ENCODE data around the gene PDGFD. TPM values are rescaled to one million over a fixed set of nuclear protein-coding genes. Genes with fewer than 3 reads are reported as not detected.

The PDGFD gene
- not detected in 2 replicates for total RNA-seq (2014; rRNA removed; shearing (Covaris generic))

DNA sequence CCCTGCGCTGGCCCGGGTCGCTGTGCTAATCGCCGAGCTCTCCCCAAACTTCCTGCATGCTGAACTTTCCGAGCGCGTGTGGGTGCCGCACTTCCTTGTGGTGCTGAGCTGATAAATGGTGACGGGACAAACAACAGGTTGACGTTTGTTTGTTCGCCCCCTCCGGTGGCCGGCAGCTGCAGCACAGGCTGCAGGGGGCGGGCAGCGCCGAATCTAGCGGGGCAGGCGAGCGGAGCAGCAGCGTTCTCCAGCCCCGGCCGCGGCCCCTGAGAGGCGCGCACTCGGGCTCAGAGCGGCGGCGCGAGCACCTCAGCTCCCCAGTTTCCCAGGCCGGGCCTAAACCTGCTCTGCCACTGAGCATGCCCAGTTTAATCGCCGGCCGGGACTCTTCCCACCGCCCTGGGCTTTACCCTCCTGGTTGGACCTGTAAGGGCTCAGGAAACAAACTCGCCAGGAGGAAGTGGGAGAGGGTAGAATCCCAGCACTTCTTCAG lies at the start of gene PDGFD:
Gene PDGFD (minus strand): TSS at position 120 of the 493 bp plus-strand sequence.
- DNase-seq (ENCODE audit: low read depth) = peak; percentile 8

DNA sequence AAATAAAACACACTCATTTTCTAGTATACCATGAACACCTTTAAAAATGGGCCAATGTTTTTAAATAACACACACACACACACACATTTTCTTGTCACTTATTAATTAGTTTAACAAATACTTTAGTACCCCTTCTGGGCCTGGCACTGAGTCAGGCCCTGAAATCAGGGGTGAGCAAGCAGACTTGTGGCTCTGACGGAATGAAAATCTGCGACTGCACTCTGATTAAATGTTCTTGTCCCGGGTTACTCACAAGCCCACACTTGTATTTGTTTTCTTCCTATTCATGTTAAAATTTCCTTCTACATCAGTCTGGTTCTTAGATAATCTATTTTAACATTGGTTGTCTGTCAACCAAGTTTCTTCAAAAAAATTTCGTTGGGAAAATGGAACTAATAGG lies 43.0 kb upstream of the PDGFD start:
- no peak for DNase-seq (ENCODE audit: low read depth)

DNA sequence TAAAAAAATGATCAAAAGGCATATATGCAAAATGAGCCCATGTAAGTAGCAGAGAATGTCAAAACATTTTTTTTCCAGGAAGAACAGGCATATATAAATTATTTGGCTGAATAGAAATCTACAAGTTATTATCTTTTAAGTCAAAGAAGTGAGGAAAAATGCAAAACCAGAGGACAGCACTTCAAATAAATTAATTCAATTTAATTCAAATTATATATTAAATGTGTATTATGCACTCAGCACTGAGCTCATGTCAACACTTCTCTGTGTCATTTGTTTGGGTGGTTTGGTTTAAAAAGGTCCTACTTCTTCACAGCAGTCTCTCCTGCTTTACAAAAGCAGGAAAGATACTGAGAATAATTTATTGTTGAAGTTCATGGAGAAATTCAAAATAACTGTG lies 41.9 kb upstream of the PDGFD start:
- DNase-seq (ENCODE audit: low read depth) = no peak

- no peak for DNase-seq (ENCODE audit: low read depth)
Measured at GRCh38 chr11:104200688-104201087, 36.7 kb upstream of the PDGFD start.

DNA sequence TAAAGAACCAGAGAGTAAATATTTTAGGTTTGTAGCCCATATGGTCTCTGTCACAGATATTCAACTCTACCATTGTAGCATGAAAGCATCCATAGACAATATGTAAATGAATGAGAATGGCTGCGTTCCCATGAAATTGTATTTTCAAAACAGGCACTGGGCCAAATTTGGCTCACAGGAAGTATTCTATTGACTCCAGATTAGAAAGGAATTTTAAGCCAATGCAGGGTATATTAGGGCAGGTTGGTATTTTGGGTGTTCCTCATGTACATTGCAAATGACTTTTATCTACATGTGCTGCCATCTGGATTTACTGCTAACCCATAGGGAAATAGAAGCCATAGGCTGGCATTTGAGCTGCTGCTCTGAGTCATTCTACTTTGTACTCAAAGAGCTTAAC lies 35.1 kb upstream of the PDGFD start:
- DNase-seq (ENCODE audit: low read depth) = no peak

DNA sequence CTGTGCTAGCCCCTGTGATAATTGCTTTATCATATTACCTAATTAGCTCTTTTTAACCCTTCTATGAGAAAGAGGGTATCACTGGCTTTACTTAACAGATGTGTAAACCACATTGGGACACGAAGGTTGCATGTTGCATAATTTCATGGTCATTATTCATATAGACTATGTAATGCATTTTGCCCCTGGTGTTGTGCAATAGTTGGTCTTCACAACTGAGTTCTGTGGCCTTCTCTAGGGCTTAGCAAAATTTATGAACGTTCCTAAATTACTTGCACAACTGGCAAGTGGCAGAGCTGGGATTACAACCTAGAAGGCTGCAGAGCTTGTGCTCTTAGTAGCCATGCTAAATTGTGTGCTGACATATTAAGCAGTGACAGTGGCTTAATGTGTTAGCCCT lies 34.6 kb upstream of the PDGFD start:
- no peak for DNase-seq (ENCODE audit: low read depth)

- no peak for DNase-seq (ENCODE audit: low read depth)
Measured at GRCh38 chr11:104191124-104191523, 27.2 kb upstream of the PDGFD start.

DNA sequence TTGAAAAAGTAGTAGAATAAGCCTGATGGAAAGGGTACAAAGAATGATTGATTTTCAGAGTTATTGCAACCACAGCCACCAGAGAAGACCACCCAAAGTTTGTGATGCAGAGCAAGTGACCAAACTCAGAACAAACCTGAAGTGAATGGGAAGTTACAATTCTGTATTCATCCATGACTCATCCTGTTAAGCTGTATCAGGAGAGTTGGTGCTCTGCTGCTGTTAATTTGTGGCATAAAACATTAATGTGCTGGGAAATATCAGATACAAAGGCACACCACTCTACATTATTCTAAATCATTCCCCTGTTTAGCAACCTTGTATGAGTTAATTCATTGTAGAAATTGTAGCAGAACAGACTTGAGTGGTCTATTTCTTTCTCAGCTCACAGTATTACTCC lies 19.6 kb upstream of the PDGFD start:
- DNase-seq (ENCODE audit: low read depth) = no peak

DNA sequence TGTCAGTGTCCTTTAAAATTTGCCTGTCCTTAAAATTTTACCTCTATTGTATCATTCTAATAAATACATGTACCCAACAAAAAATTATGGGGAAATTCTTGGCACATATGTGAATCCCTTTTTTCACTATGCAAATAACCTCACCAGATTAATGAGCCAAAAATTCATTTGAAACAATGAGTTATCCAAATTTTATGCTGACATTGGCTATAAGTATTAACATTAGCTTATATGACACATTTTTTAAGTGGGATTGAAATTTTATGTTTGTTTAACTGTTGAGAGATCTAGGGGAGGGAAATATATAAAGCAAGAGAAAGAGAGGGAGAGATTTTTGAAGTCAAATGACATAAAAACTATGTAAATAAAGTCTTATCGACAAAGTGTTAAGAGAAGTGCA lies 11.8 kb upstream of the PDGFD start:
- no peak for DNase-seq (ENCODE audit: low read depth)

GRCh38 chr11:104169091-104169490 lies 5.1 kb upstream of the PDGFD start:
- DNase-seq (ENCODE audit: low read depth) = no peak

DNA sequence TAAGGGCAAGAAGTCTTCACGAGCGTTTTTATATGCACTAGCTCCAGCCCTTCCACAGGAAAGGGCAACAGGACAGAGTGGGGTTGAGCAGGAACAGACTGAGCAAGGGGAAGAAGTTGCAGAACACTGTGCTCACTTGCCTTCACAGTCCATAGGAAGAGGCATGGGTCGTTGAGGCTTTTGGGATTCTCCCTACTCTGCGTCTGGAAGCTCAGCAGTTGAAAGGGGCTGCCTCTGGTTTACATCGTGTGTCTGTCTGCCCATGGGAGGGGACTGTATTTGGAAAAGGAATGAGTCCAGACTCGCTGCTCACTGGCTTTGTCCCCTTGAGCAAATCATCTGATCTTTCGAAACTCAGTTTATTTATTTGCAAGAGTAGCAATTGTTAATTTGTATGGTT lies 1.1 kb upstream of the PDGFD start:
- DNase-seq (ENCODE audit: low read depth) = no peak

GRCh38 chr11:104163100-104164027 lies 583 bp downstream of the PDGFD start:
- no peak for DNase-seq (ENCODE audit: low read depth)

DNA sequence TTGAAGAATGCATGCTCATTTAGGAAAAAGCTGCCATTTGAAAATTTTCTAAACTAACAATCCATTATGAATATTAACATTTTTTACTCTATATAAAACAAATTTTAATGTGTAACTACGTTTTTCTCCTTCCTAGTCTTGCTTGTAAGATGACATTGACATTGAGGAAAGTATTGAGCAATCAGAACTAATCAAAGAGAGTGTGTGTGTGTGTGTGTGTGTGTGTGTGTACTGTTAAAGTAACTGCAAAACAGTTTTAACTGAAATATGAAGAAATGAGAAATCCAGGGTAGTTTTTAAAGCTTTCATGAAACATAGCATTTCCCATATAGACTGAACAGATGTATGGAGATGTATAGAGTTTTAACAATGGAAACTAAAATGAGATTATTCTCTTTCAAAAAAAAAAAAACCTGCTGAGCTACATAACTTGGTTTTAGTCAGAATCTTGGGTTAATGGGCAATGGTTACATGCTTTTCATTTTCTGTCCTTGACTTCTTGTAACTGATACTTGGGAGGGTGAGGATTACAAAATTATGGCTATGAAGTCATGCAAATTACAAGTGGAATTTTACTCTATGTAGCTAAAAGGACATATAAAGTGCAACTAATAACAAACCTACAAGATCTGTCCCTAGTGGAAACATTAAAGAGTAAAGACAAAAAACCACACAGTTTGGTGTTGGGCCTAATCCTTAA lies 2.0 kb downstream of the PDGFD start:
- no peak for DNase-seq (ENCODE audit: low read depth)

- no peak for DNase-seq (ENCODE audit: low read depth)
Measured at GRCh38 chr11:104159356-104159755, 4.6 kb downstream of the PDGFD start.

DNA sequence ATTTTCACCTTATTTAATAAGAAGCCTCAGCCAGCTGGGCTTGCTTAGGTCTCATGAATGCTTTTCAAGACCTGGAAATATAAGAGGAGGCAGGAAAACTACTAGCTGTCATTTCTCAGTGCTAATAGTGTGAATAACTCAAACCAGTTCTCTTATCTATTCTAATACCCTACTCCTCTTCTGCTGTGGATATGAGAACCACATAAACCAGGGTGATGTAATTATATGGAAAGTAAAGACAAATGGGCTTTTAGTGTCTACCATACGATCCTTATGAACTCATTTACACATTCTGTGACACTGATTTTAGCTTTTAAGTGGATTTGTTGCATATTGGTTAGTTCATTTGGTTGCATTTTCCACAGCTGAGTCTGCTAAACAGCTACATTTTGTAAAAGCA lies 8.6 kb downstream of the PDGFD start:
- DNase-seq (ENCODE audit: low read depth) = no peak

- DNase-seq (ENCODE audit: low read depth) = no peak
Measured at GRCh38 chr11:104154296-104154695, 9.7 kb downstream of the PDGFD start.

- DNase-seq (ENCODE audit: low read depth) = no peak
Measured at GRCh38 chr11:104152941-104153505, 10.9 kb downstream of the PDGFD start.

DNA sequence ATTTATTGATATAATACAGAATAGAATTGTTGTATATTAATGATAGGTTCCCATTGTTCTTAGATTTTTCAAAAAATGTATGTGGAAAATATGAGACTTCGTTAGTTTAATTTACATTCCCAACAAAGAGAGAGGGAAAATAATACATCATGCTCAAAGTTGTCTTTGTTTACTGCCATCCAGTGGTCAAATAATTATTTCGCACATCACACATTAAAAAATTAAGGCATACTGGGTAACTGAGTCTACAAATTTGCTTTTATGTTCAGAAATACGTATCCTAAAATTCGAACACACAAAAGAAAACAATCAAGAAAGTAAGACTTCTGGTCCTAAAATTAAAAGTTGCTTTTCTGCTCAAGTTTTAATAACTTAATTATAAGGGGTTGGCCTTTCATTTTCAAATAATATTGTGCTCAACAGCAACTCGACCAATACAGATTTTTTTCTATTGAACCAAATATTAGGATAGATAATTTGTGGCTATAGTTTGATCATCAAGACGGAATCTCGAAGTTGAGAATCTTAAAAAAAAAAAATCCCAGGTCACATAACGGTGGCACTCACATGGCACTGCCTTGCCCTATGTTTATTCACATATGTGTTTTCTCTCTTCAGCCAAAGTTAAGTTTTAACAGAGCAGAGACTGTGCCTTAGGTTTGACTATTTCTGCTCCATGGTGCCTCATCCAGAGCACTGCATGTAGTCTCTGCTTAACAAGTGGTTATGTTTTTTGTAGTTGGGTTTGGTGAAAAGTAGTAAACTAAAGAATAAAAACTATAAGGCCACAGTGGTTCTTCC lies 12.3 kb downstream of the PDGFD start:
- DNase-seq (ENCODE audit: low read depth) = no peak

DNA sequence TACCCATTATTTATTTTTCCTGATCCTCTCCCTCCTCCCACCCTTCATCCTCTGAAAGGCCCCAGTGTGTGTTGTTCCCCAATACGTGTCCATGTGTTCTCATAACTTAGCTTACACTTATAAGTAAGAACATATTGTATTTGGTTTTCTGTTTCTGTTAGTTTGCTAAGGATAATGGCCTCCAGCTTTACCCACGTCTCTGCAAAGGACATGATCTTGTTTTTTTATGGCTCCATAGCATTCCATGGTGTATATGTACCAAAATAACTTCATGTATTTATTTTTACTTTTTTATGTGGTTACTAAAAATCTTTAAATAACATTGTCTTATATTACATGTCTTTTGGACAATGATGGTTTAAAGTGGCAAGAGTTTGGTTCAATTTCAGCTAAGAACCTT lies 15.2 kb downstream of the PDGFD start:
- DNase-seq (ENCODE audit: low read depth) = no peak

DNA sequence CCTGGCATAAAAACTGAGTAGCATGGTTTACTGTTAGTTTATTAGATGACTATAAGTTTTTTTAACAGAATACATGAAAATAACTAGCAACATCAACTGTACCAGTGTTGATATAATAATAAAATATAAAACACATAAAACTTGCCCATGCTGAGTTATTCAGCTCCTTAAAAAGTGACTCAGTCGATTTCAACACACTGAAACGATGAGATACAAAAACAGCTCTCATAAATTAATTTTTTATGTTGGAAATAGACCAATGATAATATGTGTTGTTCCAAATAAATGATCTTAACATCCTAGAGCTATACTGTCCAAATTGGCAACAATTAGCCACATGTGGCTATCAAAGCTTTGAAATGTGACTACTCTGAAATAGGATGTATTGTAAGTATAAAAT lies 15.9 kb downstream of the PDGFD start:
- DNase-seq (ENCODE audit: low read depth) = no peak

DNA sequence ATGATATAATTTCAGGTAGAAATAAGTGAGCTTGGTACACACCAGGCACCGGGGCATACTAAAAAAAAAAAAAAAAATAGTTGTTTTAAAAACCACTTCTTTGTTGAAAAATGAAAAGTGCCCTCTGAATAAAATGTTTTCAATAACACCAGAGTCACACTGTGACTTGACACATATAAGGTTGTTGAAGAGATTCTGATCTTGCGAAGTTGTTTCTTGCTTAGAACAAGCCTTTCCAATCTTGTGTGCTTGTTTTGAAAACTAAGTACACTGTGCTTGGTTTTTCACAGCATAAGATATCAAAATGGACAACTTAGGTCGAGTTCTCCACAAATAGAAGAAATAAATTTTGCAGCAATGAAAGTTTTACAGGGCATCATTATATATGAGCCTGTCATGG lies 17.0 kb downstream of the PDGFD start:
- DNase-seq (ENCODE audit: low read depth) = no peak

- no peak for DNase-seq (ENCODE audit: low read depth)
Measured at GRCh38 chr11:104146421-104146820, 17.5 kb downstream of the PDGFD start.

Measured in RPMI7951 (cell line).